Measurements from ENCODE around the gene TPM1. TPM values are rescaled to one million over a fixed set of nuclear protein-coding genes. Genes with fewer than 3 reads are reported as not detected.

TPM1 gene
- total and polyA plus RNA-seq, 4 donors, result 118 to 469 (median 192) TPM

DNA sequence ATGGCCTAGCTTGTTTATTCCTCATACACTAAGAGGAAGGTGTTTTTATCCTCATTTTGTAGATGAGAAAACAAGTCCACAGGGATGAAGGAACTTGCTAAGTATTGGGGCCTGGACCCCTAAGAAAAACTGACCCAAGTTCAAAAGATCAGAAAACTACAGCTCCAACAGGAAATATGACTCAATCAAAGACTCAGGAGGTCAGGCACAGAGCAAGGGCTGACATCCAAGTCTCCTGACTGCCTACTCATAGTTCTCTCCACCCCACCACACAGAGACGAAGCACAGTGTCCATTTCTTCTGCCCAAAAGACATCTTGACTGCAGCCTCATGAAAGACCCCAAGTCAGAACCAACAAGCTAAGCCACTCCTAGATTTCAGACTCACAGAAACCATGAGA lies 26.9 kb upstream of the TPM1 start:
- 47 to 57% methylated on average over 1 of the region's 1 CpG for WGBS, 2 donors

DNA sequence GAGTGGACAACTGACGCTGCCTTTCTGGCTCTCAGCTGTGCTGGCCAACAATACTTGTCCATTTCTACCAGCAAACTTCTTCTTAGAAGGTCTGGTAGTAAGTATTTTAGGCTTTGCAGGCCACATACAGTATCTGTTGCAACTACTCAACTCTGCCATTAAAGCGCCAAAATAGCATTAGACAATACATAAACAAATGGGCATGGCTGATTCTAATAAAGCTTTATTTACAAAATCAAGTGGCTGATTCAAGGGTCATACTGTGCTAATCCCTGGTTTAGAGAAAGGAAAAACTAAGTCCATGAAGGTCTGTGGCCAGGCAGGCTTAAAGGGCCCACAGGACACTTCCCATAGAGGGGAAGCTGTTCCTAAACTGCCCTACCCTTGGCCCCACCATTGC lies 26.3 kb upstream of the TPM1 start:
- H3K9ac ChIP-seq (ENCODE audit: insufficient read depth in 1 of 2, low read length in 2 of 2), result no peak overlapping the region
- no peak for DNase-seq
- peaks cover 0 to 14% (median 0%) of the 10 kb centered on the region in 5 donors for H3K4me1 ChIP-seq (ENCODE audit: control insufficient read depth in 5 of 5, insufficient read depth in 5 of 5, low read length in 5 of 5)
- no peak overlapping the region for H3K4me3 ChIP-seq
- TF ChIP-seq, protein P1, sequence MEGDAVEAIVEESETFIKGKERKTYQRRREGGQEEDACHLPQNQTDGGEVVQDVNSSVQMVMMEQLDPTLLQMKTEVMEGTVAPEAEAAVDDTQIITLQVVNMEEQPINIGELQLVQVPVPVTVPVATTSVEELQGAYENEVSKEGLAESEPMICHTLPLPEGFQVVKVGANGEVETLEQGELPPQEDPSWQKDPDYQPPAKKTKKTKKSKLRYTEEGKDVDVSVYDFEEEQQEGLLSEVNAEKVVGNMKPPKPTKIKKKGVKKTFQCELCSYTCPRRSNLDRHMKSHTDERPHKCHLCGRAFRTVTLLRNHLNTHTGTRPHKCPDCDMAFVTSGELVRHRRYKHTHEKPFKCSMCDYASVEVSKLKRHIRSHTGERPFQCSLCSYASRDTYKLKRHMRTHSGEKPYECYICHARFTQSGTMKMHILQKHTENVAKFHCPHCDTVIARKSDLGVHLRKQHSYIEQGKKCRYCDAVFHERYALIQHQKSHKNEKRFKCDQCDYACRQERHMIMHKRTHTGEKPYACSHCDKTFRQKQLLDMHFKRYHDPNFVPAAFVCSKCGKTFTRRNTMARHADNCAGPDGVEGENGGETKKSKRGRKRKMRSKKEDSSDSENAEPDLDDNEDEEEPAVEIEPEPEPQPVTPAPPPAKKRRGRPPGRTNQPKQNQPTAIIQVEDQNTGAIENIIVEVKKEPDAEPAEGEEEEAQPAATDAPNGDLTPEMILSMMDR (IDR thresholded peaks at IDR 0.05; ENCODE audit: control extremely low read depth, extremely low read depth), result no peak
- H3K9me3 ChIP-seq (ENCODE audit: control insufficient read depth in 4 of 4, insufficient read depth in 3 of 4, low read length in 3 of 4), result no peaks in the 10 kb centered on the region
- H3K27me3 ChIP-seq (ENCODE audit: control insufficient read depth in 3 of 3, insufficient read depth in 3 of 3, low read length in 2 of 3), result no peaks in the 10 kb centered on the region
- 97 to 100% methylated on average over 2 of the region's 2 CpGs for WGBS, 2 donors
- no peak for ATAC-seq (ENCODE audit: insufficient read depth, low FRiP score)
- no peaks in the 10 kb centered on the region for H3K36me3 ChIP-seq (ENCODE audit: control insufficient read depth in 4 of 4, insufficient read depth in 4 of 4, low read length in 4 of 4)
- H3K27ac ChIP-seq (ENCODE audit: low read depth in 1 of 2, low read length in 1 of 2), result no peak overlapping the region

More for the DNA sequence above, 26.9 kb upstream of the TPM1 start:
- no peak overlapping the region for H3K4me3 ChIP-seq
- H3K27ac ChIP-seq (ENCODE audit: low read depth in 1 of 2, low read length in 1 of 2), result peak overlapping the region in 1 of 2 donors; percentile 18
- H3K27me3 ChIP-seq (ENCODE audit: control insufficient read depth in 3 of 3, insufficient read depth in 3 of 3, low read length in 2 of 3), result no peaks in the 10 kb centered on the region
- ATAC-seq (ENCODE audit: insufficient read depth, low FRiP score) (no peak), DNase-seq (no peak)
- TF ChIP-seq, protein P1 (IDR thresholded peaks at IDR 0.05; ENCODE audit: control extremely low read depth, extremely low read depth), result no peak
- H3K4me1 ChIP-seq (ENCODE audit: control insufficient read depth in 5 of 5, insufficient read depth in 5 of 5, low read length in 5 of 5), result peaks cover 0 to 14% (median 0%) of the 10 kb centered on the region in 5 donors
- H3K36me3 ChIP-seq (ENCODE audit: control insufficient read depth in 4 of 4, insufficient read depth in 4 of 4, low read length in 4 of 4), result no peaks in the 10 kb centered on the region
- no peak overlapping the region for H3K9ac ChIP-seq (ENCODE audit: insufficient read depth in 1 of 2, low read length in 2 of 2)
- no peaks in the 10 kb centered on the region for H3K9me3 ChIP-seq (ENCODE audit: control insufficient read depth in 4 of 4, insufficient read depth in 3 of 4, low read length in 3 of 4)

- Histone ChIP-seq H3K36me3 (ENCODE audit: control insufficient read depth in 4 of 4, insufficient read depth in 4 of 4, low read length in 4 of 4) (no peaks in the 10 kb centered on the region), H3K27ac (ENCODE audit: low read depth in 1 of 2, low read length in 1 of 2) (no peak overlapping the region), H3K4me1 (ENCODE audit: control insufficient read depth in 5 of 5, insufficient read depth in 5 of 5, low read length in 5 of 5) (peaks cover 0 to 5% (median 0%) of the 10 kb centered on the region in 5 donors), H3K27me3 (ENCODE audit: control insufficient read depth in 3 of 3, insufficient read depth in 3 of 3, low read length in 2 of 3) (no peaks in the 10 kb centered on the region), H3K4me3 (no peak overlapping the region), H3K9ac (ENCODE audit: insufficient read depth in 1 of 2, low read length in 2 of 2) (no peak overlapping the region), H3K9me3 (ENCODE audit: control insufficient read depth in 4 of 4, insufficient read depth in 3 of 4, low read length in 3 of 4) (no peaks in the 10 kb centered on the region)
- DNase-seq (no peak), ATAC-seq (ENCODE audit: insufficient read depth, low FRiP score) (no peak)
- TF ChIP-seq, protein P1 (IDR thresholded peaks at IDR 0.05; ENCODE audit: control extremely low read depth, extremely low read depth), result no peak
- WGBS, 2 donors, result 91 to 92% methylated on average over 1 of the region's 1 CpG
Observed at GRCh38 chr15:63018639-63019038, 23.9 kb upstream of the TPM1 start.

DNA sequence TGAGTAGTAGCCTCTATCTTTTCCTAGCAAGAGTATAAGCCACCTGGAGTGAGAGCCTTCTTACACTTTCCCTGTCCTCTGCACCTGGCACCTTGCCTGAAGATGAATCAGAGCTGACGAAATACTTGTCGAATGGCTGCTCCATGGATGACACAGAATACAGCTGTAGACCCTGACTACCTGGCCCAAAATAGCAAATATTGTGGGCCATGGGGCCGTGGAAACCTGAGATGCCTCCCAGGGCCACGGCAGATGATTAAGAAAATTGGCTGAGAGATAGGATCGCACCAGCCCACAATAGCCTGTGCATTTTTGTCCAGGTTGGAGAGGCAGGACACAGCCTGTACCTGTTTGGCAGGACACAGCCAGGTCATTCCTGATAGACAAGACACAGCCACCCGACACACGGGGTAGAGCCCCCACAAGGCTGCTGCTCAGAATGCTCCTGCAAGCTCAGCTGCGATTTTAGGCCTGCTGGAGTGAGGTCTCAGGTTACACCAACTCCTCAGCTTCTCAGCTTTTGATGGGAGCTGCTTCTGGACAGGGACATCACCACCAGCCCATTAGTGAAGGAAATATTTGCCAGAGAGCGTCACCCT lies 22.9 kb upstream of the TPM1 start:
- ATAC-seq (ENCODE audit: insufficient read depth, low FRiP score) (no peak), DNase-seq (peak in 2 of 3 donors; percentile 22 to 29)

More for the DNA sequence above, 22.9 kb upstream of the TPM1 start:
- no peaks in the 10 kb centered on the region for H3K9me3 ChIP-seq (ENCODE audit: control insufficient read depth in 4 of 4, insufficient read depth in 3 of 4, low read length in 3 of 4)
- no peak overlapping the region for H3K27ac ChIP-seq (ENCODE audit: low read depth in 1 of 2, low read length in 1 of 2)
- H3K9ac ChIP-seq (ENCODE audit: insufficient read depth in 1 of 2, low read length in 2 of 2), result no peak overlapping the region
- H3K4me3 ChIP-seq, result no peak overlapping the region
- H3K4me1 ChIP-seq (ENCODE audit: control insufficient read depth in 5 of 5, insufficient read depth in 5 of 5, low read length in 5 of 5), result peaks cover 0 to 3% (median 0%) of the 10 kb centered on the region in 5 donors
- no peaks in the 10 kb centered on the region for H3K27me3 ChIP-seq (ENCODE audit: control insufficient read depth in 3 of 3, insufficient read depth in 3 of 3, low read length in 2 of 3)
- 74 to 81% methylated on average over 9 of the region's 9 CpGs for WGBS, 2 donors
- TF ChIP-seq, protein P1 (IDR thresholded peaks at IDR 0.05; ENCODE audit: control extremely low read depth, extremely low read depth), result no peak
- no peaks in the 10 kb centered on the region for H3K36me3 ChIP-seq (ENCODE audit: control insufficient read depth in 4 of 4, insufficient read depth in 4 of 4, low read length in 4 of 4)

All from lung (tissue), 12 donors.